ENCODE data around the gene SLCO2A1.

Gene SLCO2A1

DNA sequence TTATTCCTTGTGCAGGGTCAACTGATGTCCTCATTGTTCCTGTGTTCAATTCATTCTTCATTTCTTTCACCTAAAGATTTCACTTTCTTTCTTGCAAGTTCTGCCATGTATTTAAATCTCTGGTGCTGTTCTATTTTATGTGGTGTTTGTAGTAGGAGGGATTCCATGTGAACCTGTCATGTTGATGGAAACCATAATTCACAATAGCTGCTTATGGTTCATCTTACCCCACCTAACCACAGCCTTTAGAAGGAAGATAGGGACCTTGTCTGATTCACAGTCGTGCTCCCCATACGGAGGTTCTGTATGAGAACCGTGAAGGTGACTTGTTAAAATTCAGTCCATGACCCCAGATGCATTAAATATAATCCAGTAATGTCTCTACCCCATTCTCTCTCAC lies 21.9 kb downstream of the SLCO2A1 start:
- TF ChIP-seq, protein P1, sequence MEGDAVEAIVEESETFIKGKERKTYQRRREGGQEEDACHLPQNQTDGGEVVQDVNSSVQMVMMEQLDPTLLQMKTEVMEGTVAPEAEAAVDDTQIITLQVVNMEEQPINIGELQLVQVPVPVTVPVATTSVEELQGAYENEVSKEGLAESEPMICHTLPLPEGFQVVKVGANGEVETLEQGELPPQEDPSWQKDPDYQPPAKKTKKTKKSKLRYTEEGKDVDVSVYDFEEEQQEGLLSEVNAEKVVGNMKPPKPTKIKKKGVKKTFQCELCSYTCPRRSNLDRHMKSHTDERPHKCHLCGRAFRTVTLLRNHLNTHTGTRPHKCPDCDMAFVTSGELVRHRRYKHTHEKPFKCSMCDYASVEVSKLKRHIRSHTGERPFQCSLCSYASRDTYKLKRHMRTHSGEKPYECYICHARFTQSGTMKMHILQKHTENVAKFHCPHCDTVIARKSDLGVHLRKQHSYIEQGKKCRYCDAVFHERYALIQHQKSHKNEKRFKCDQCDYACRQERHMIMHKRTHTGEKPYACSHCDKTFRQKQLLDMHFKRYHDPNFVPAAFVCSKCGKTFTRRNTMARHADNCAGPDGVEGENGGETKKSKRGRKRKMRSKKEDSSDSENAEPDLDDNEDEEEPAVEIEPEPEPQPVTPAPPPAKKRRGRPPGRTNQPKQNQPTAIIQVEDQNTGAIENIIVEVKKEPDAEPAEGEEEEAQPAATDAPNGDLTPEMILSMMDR (conservative IDR thresholded peaks at IDR 0.05; ENCODE audit: low read depth): no peak
- no peak for DNase-seq (ENCODE audit: low spot score)
- CTCF ChIA-PET: no interaction called here
- POLR2A ChIA-PET (ENCODE audit: low non-redundant PET): no interaction called here
- no peak overlapping the region for H3K27ac ChIP-seq

DNA sequence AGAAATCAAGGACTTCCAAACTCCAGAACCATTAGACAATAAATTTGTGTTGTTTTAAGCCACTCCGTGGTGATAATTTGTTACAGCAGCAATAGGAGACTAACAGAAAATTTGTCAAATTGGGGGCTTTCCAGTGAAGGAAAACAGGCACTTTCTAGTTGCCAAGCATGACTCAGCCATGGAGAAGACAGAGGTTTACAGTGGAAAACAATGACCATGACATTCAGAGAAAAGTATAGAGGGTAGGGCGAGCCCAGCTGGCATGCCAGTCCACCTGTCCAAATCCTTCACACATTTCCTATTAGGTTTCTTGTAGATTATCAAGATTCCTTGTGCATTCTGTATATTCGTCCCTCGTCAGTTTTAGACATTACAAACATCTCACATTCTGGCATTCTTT lies 24.9 kb downstream of the SLCO2A1 start:
- POLR2A ChIA-PET (ENCODE audit: low non-redundant PET): no interaction called here
- DNase-seq (ENCODE audit: low spot score): no peak
- CTCF ChIA-PET: no interaction called here
- TF ChIP-seq, protein P1 (conservative IDR thresholded peaks at IDR 0.05; ENCODE audit: low read depth): no peak
- H3K27ac ChIP-seq: no peak overlapping the region

DNA sequence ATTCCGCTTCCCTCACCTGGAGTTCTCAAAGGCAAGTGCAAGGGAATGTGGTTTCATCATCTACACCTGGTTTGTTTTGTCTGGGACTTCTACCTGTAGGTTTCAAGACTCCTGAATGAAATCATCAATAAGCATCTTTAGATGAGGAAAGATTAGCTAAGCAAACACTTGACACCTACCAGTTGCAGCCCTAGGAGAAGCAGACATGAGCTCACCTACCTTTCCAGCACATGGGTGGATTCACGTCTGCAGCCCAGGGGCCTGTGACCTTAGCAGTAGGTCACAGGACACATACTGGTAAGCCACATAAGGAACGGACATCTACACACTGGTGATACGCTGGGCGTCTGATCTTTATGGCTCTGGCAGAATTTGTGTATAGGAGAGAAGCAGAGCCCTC lies 26.7 kb downstream of the SLCO2A1 start:
- no peak overlapping the region for H3K27ac ChIP-seq
- CTCF ChIA-PET: interaction anchor here (0.5 kb wide), 2 partner anchors 496 to 1854 kb away, joined by 3 read pairs; no protein-coding TSS in a partner anchor

DNA sequence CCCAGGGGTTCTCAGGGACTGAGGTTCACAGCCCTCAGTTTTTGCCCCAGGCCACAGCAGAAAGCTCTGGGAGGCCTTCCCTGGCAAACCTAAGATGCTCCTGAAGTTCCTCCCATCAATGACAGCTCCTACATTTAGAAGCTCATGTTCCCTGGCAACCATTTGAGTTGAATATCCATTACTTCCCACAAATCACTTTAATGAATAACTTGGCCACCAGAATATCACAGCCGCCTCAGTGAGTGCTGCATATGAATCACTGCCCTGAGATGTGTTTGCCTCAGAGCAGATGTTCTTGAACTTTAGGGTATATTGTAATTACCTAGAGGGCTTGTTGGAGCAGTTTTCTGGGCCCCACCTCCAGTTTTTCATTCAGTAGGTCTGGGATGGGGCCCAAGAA lies 27.4 kb downstream of the SLCO2A1 start:
- no peak for DNase-seq (ENCODE audit: low spot score)
- CTCF ChIA-PET: interaction anchor here (0.6 kb wide), 1 partner anchor 210 kb away, joined by 6 read pairs; no protein-coding TSS in a partner anchor
- POLR2A ChIA-PET (ENCODE audit: low non-redundant PET): no interaction called here
- no peak overlapping the region for H3K27ac ChIP-seq
- TF ChIP-seq, protein P1 (conservative IDR thresholded peaks at IDR 0.05; ENCODE audit: low read depth): no peak

More for the DNA sequence above, 26.7 kb downstream of the SLCO2A1 start:
- POLR2A ChIA-PET (ENCODE audit: low non-redundant PET): no interaction called here
- TF ChIP-seq, protein P1 (conservative IDR thresholded peaks at IDR 0.05; ENCODE audit: low read depth): no peak
- no peak for DNase-seq (ENCODE audit: low spot score)

DNA sequence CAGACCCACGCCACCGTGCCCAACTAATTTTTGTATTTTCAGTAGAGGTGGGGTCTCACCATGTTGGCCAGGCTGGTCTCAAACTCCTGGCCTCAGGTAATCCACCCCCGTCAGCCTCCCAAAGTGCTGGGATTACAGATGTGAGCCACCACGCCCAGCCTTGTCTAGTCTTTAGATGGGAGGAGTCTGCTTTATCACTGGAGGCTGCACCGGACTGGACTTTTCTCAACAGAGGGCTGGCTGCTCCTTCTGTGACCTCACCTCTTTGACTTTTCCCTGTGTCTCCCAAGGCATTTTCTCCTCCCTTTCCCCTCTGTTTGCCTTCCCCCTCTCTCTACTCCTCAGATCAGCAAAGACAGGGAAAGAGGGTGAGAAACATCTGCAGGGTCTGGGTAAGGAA lies 28.5 kb downstream of the SLCO2A1 start:
- POLR2A ChIA-PET (ENCODE audit: low non-redundant PET): no interaction called here
- CTCF ChIA-PET: no interaction called here
- TF ChIP-seq, protein P1 (conservative IDR thresholded peaks at IDR 0.05; ENCODE audit: low read depth): no peak
- DNase-seq (ENCODE audit: low spot score): no peak
- no peak overlapping the region for H3K27ac ChIP-seq

DNA sequence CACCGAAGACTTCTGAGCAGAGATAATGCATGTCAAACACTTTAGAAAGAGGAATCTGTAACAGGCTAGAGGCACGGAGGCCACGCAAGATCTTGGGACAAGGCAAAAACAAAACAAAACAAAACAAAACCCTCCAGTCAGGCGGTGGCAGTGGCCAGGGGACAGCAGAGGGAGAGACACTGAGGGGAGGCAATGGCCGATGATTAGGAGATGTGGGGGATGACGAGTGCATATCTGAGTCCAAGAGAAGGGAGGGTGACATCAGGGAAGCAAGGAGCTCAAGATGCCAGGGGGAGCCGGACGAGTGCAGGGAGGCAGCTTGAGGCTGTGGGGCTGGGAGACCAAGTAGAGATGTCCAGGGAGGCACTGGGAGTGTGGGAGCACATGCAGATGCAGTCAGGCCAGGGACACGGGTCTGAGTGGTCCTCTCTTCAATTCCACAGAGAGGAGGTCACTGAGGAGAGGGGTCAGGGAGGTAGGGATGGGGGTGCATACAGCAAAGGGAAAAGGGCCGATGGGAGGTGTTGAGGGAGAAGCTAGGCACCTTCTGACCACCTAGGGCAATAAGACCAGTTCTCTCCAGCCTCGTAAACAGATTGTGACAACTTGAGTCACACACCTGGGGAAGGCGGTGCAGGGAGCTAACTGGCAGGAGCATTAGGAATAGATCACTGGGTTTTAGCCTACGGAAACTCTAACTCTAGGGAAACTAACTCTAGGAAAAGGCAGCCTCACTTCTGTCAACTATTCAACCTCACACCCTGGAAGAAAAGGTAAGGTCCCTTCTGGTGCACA lies 29.6 kb downstream of the SLCO2A1 start:
- ChIA-PET POLR2A (ENCODE audit: low non-redundant PET) (no interaction called here), CTCF (no interaction called here)
- DNase-seq (ENCODE audit: low spot score): no peak
- no peak overlapping the region for H3K27ac ChIP-seq
- TF ChIP-seq, protein P1 (conservative IDR thresholded peaks at IDR 0.05; ENCODE audit: low read depth): no peak

All from RWPE1 (cell line).